ENCODE results near the gene CMC2.

- no peak for TF ChIP-seq POLR2A (IDR thresholded peaks at IDR 0.05)
- TF ChIP-seq, protein P1, sequence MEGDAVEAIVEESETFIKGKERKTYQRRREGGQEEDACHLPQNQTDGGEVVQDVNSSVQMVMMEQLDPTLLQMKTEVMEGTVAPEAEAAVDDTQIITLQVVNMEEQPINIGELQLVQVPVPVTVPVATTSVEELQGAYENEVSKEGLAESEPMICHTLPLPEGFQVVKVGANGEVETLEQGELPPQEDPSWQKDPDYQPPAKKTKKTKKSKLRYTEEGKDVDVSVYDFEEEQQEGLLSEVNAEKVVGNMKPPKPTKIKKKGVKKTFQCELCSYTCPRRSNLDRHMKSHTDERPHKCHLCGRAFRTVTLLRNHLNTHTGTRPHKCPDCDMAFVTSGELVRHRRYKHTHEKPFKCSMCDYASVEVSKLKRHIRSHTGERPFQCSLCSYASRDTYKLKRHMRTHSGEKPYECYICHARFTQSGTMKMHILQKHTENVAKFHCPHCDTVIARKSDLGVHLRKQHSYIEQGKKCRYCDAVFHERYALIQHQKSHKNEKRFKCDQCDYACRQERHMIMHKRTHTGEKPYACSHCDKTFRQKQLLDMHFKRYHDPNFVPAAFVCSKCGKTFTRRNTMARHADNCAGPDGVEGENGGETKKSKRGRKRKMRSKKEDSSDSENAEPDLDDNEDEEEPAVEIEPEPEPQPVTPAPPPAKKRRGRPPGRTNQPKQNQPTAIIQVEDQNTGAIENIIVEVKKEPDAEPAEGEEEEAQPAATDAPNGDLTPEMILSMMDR (IDR thresholded peaks at IDR 0.05): no peak
Observed at GRCh38 chr16:80991792-80992430, 14.8 kb downstream of the CMC2 start.
